Vagina (tissue), 2 donors: Measurements from ENCODE around the gene IGDCC3. TPM values are rescaled to one million over a fixed set of nuclear protein-coding genes. Genes with fewer than 3 reads are reported as not detected.
A peak's percentile ranks its signal among the peaks of the same experiment; 100 is the strongest.

Source experiments
- DNase-seq, 2 donors: peaks; one replicate each; pipeline ENCODE4 v3.0.0-alpha.2; 2017; ENCODE audit errors: extremely low spot score in 2 of 2
- H3K27ac ChIP-seq: fragments of 200-600 bp; sonication (generic); one replicate; pipeline ENCODE4 v1.5.1; 2019
- H3K27me3 ChIP-seq: fragments of 200-600 bp; sonication (generic); one replicate; pipeline ENCODE4 v1.5.1; 2019
- H3K36me3 ChIP-seq, 2 donors: fragments of 200-600 bp; sonication (generic); one replicate each; pipeline ENCODE4 v1.5.1; 2017 to 2019
- H3K4me1 ChIP-seq: fragments of 200-600 bp; sonication (generic); one replicate; pipeline ENCODE4 v1.5.1; 2019
- H3K4me3 ChIP-seq, 2 donors: fragments of 200-600 bp; sonication (generic); 1 replicate in 1 of 2; 2 replicates in 1 of 2; pipeline ENCODE4 v1.5.1; 2016 to 2019
- H3K9me3 ChIP-seq: fragments of 200-600 bp; sonication (generic); one replicate; pipeline ENCODE4 v1.5.1; 2019
- POLR2A ChIP-seq, 2 donors: fragments of 450-650 bp; IDR thresholded peaks; one replicate each; pipeline ENCODE4 v1.6.1; 2017; ENCODE audit warnings: antibody characterized with exemption in 2 of 2, mild to moderate bottlenecking in 2 of 2, moderate library complexity in 2 of 2
- POLR2AphosphoS5 ChIP-seq, 2 donors: sonication (generic); formaldehyde crosslinking; IDR thresholded peaks; one replicate each; pipeline ENCODE4 v1.9.0; 2017; ENCODE audit warnings: antibody characterized with exemption in 2 of 2, mild to moderate bottlenecking in 2 of 2, low read depth in 1 of 2; ENCODE audit not compliant: insufficient read depth in 1 of 2
- intact Hi-C: fragments of 100-400 bp; cut with DNase I; formaldehyde crosslinking; loops from one replicate; pipeline ENCODE4 v1.15.1; 2023
- total RNA-seq: library from RNA; depleted of rRNA; stranded (reverse); fragments of >200 nt; gene quantifications from one replicate; pipeline ENCODE4 v1.2.3, GENCODE V29; 2016
- TF ChIP-seq, protein P1 (sequence below), 3 experiments: fragments of 450-650 bp in 2 of 3; fragments of 200-600 bp in 1 of 3; sonication (generic) in 1 of 3; IDR thresholded peaks; one replicate each; pipeline ENCODE4 v1.5.1; 2017 to 2019; ENCODE audit warnings: antibody characterized with exemption in 3 of 3, mild to moderate bottlenecking in 2 of 3, moderate library complexity in 2 of 3

Gene IGDCC3
- total RNA-seq, 1 donor from 2014 or later: 0.49 TPM

GRCh38 chr15:65290228-65290627 lies 87.6 kb downstream of the IGDCC3 start:
- intact Hi-C loops: no loop called here

GRCh38 chr15:65289261-65289854 lies 88.4 kb downstream of the IGDCC3 start:
- intact Hi-C loops: no loop called here
- TF ChIP-seq POLR2A (IDR thresholded peaks at IDR 0.05) (no peak), POLR2AphosphoS5 (IDR thresholded peaks at IDR 0.05; ENCODE audit: insufficient read depth in 1 of 2, low read depth in 1 of 2) (no peak)
- TF ChIP-seq, protein P1, sequence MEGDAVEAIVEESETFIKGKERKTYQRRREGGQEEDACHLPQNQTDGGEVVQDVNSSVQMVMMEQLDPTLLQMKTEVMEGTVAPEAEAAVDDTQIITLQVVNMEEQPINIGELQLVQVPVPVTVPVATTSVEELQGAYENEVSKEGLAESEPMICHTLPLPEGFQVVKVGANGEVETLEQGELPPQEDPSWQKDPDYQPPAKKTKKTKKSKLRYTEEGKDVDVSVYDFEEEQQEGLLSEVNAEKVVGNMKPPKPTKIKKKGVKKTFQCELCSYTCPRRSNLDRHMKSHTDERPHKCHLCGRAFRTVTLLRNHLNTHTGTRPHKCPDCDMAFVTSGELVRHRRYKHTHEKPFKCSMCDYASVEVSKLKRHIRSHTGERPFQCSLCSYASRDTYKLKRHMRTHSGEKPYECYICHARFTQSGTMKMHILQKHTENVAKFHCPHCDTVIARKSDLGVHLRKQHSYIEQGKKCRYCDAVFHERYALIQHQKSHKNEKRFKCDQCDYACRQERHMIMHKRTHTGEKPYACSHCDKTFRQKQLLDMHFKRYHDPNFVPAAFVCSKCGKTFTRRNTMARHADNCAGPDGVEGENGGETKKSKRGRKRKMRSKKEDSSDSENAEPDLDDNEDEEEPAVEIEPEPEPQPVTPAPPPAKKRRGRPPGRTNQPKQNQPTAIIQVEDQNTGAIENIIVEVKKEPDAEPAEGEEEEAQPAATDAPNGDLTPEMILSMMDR (IDR thresholded peaks at IDR 0.05): no peak
- H3K9me3 ChIP-seq: no peaks in the 10 kb centered on the region
- H3K27me3 ChIP-seq: no peaks in the 10 kb centered on the region
- no peak for DNase-seq
- H3K27ac ChIP-seq: no peak overlapping the region
- no peak overlapping the region for H3K4me3 ChIP-seq
- peaks cover 18% of the 10 kb centered on the region for H3K4me1 ChIP-seq
- H3K36me3 ChIP-seq: no peaks in the 10 kb centered on the region

More at GRCh38 chr15:65290228-65290627, 87.6 kb downstream of the IGDCC3 start:
- Histone ChIP-seq H3K27ac (no peak overlapping the region), H3K9me3 (no peaks in the 10 kb centered on the region), H3K27me3 (no peaks in the 10 kb centered on the region), H3K4me3 (no peak overlapping the region), H3K4me1 (peaks cover 9% of the 10 kb centered on the region), H3K36me3 (no peaks in the 10 kb centered on the region)
- no peak for TF ChIP-seq POLR2AphosphoS5 (IDR thresholded peaks at IDR 0.05; ENCODE audit: insufficient read depth in 1 of 2, low read depth in 1 of 2)
- TF ChIP-seq, protein P1 (IDR thresholded peaks at IDR 0.05): no peak
- no peak for TF ChIP-seq POLR2A (IDR thresholded peaks at IDR 0.05)
- no peak for DNase-seq

DNA sequence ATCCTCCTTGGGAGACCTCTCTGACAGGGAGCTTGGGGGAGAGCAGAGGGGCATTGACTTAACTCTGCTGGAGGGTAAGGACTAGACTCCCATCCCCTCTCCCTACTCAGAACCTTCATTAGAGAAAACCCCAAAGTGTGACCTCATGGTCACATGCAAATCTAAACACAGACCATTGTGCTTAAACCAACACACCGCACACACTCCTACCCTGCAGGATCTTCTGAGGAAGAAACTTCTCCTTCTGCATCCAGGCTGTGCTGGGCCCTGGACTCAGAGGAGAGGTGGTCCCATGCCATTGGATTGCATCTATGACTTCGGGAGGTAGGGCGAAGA lies 90.3 kb downstream of the IGDCC3 start:
- no peak overlapping the region for H3K4me3 ChIP-seq
- intact Hi-C loops: no loop called here
- H3K36me3 ChIP-seq: no peaks in the 10 kb centered on the region
- H3K9me3 ChIP-seq: no peaks in the 10 kb centered on the region
- H3K27ac ChIP-seq: peak overlapping the region; percentile 88
- peaks cover 27% of the 10 kb centered on the region for H3K4me1 ChIP-seq
- DNase-seq: no peak
- no peak for TF ChIP-seq POLR2A (IDR thresholded peaks at IDR 0.05)
- TF ChIP-seq, protein P1 (IDR thresholded peaks at IDR 0.05): no peak
- TF ChIP-seq POLR2AphosphoS5 (IDR thresholded peaks at IDR 0.05; ENCODE audit: insufficient read depth in 1 of 2, low read depth in 1 of 2): no peak
- H3K27me3 ChIP-seq: no peaks in the 10 kb centered on the region

DNA sequence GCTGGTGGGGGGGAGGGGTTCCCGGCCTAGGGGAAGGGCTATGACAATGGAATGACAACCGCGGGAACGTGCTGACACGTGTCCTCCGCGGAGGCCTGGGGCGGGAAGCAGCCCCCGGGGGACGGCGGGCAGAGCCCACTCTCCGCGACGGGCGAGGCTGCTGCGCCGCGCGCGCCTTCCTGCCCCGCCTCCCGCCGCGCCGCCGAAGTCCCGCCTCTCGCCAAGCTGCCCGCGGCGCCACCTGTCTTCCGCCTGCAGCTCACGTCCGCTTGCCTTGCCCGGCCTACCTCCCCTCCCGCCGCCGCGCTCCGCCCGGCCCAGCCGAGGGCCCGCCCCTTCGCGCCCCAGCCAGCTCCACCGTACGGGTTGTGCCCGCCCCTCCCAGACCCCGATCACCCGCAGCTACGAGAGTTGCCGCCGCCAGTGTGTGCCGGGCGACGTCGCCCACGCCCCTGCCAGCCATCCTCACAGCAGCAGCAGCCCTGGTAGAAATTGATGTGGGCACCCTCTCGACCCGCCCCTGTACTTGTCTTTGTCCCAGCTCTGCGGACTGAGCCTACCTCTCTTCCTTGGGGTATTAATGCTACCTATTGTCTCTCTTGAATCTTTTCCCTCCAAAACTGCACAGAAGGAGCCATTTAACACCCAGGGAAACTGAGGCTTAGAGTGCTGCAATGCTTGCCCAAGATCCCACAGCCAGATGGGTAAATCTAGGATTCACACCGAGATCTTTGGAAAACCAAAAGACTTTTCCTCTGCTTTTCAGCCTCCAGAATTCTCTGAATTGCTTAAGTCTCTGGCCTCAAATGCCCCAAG lies 90.9 kb downstream of the IGDCC3 start, which contains the start of gene PARP16:
Gene PARP16, minus strand, starts transcription at position 180 of the 816 bp plus-strand sequence. CDS start 457 bp downstream, outside the sequence.
- peaks cover 27% of the 10 kb centered on the region for H3K4me1 ChIP-seq
- peak within 1 kb of the TSS; percentile 88 for H3K27ac ChIP-seq
- peak within 1 kb of the TSS; percentile 71 to 78 for H3K4me3 ChIP-seq
- intact Hi-C loops: no loop called here
- no peaks in the 10 kb centered on the region for H3K9me3 ChIP-seq
- TF ChIP-seq, protein P1 (IDR thresholded peaks at IDR 0.05): peak in 2 of 3 experiments; percentile 28 to 63
- peak in 1 of 2 donors; percentile 76 for TF ChIP-seq POLR2AphosphoS5 (IDR thresholded peaks at IDR 0.05; ENCODE audit: insufficient read depth in 1 of 2, low read depth in 1 of 2)
- peak in 1 of 2 donors; percentile 87 for TF ChIP-seq POLR2A (IDR thresholded peaks at IDR 0.05)
- DNase-seq: peak in 1 of 2 donors; percentile 91
- no peaks in the 10 kb centered on the region for H3K36me3 ChIP-seq
- no peaks in the 10 kb centered on the region for H3K27me3 ChIP-seq
